HEK293T (cell line): ENCODE measurements around the gene DNAH8.
A peak's percentile ranks its signal among the peaks of the same experiment; 100 is the strongest.
"Not testable (repeated sequence)": the region's sequence is repeated elsewhere in the genome, so short reads cannot be mapped to it uniquely, and the experiment has no call there.

Experiments
- CTCF ChIA-PET: fragments of 350-600 bp; formaldehyde crosslinking; extraction: SDS; loops from one replicate; lab custom pipeline; 2021; ENCODE audit warnings: antibody characterized with exemption, inconsistent platforms; lab: Yijun Ruan, JAX
- POLR2A ChIA-PET: fragments of 350-600 bp; formaldehyde crosslinking; extraction: SDS; loops from one replicate; lab custom pipeline; 2020; ENCODE audit warnings: antibody characterized with exemption, inconsistent platforms; lab: Yijun Ruan, JAX
- DNase-seq: peaks from one replicate; pipeline ENCODE4 v3.0.0; 2012; ENCODE audit warnings: mixed read lengths; ENCODE audit errors: extremely low spot score
- ARNT ChIP-seq: fragments of 450-650 bp; IDR thresholded peaks from 2 replicates; pipeline ENCODE4 v1.6.1; 2017; ENCODE audit warnings: mild to moderate bottlenecking
- BHLHE40 ChIP-seq: fragments of 450-650 bp; IDR thresholded peaks from 2 replicates; pipeline ENCODE4 v1.6.1; 2016; ENCODE audit warnings: mild to moderate bottlenecking, moderate library complexity, borderline replicate concordance
- CTBP1 ChIP-seq: fragments of 450-650 bp; IDR thresholded peaks from 2 replicates; pipeline ENCODE4 v1.6.1; 2016; ENCODE audit warnings: borderline replicate concordance
- ELF4 ChIP-seq: fragments of 450-650 bp; IDR thresholded peaks from 2 replicates; pipeline ENCODE4 v1.6.1; 2017; ENCODE audit warnings: antibody characterized with exemption
- FOXA1 ChIP-seq: fragments of 450-650 bp; IDR thresholded peaks from 2 replicates; pipeline ENCODE4 v1.6.1; 2016; ENCODE audit warnings: mild to moderate bottlenecking
- FOXK2 ChIP-seq: fragments of 450-650 bp; IDR thresholded peaks from 2 replicates; pipeline ENCODE4 v1.6.1; 2016; ENCODE audit warnings: mild to moderate bottlenecking
- FOXM1 ChIP-seq: fragments of 450-650 bp; IDR thresholded peaks from 2 replicates; pipeline ENCODE4 v1.6.1; 2017; ENCODE audit warnings: mild to moderate bottlenecking, borderline replicate concordance
- HDGF ChIP-seq: fragments of 450-650 bp; IDR thresholded peaks from 2 replicates; pipeline ENCODE4 v1.6.1; 2017; ENCODE audit warnings: antibody characterized with exemption, borderline replicate concordance
- L3MBTL2 ChIP-seq: fragments of 450-650 bp; conservative IDR thresholded peaks from 2 replicates; pipeline ENCODE4 v1.6.1; 2016; ENCODE audit warnings: mild to moderate bottlenecking
- LEF1 ChIP-seq: fragments of 450-650 bp; IDR thresholded peaks from 2 replicates; pipeline ENCODE4 v1.6.1; 2017; ENCODE audit warnings: mild to moderate bottlenecking, borderline replicate concordance
- NFRKB ChIP-seq: fragments of 450-650 bp; IDR thresholded peaks from 2 replicates; pipeline ENCODE4 v1.6.1; 2016; ENCODE audit warnings: mild to moderate bottlenecking, moderate library complexity
- PKNOX1 ChIP-seq: fragments of 450-650 bp; IDR thresholded peaks from 2 replicates; pipeline ENCODE4 v1.6.1; 2016
- SP1 ChIP-seq: fragments of 450-650 bp; IDR thresholded peaks from 2 replicates; pipeline ENCODE4 v1.6.1; 2017
- SUZ12 ChIP-seq: fragments of 450-650 bp; IDR thresholded peaks from 2 replicates; pipeline ENCODE4 v1.6.1; 2016; ENCODE audit warnings: mild to moderate bottlenecking
- TARDBP ChIP-seq: fragments of 450-650 bp; IDR thresholded peaks from 2 replicates; pipeline ENCODE4 v1.6.1; 2016
- ZNF384 ChIP-seq: fragments of 450-650 bp; IDR thresholded peaks from 2 replicates; pipeline ENCODE4 v1.6.1; 2016

Gene DNAH8

GRCh38 chr6:38909015-38909730, 194.1 kb downstream of the DNAH8 start:
- DNase-seq: peak; percentile 12
- ChIA-PET CTCF (interaction anchor here (0.5 to 1.1 kb wide), 2 partner anchors 37 to 193 kb away, joined by 3 read pairs; no protein-coding TSS in a partner anchor), POLR2A (interaction anchor here (1.1 kb wide), 1 partner anchor 10 kb away, joined by 3 read pairs; no protein-coding TSS in a partner anchor)
- no peak for TF ChIP-seq FOXA1
- no peak for TF ChIP-seq ARNT
- no peak for TF ChIP-seq LEF1
- TF ChIP-seq L3MBTL2: no peak
- TF ChIP-seq PKNOX1: peak; percentile 49; the same call in 1 of the 2 replicates

- ChIA-PET CTCF (interaction anchor here (1.1 kb wide), 1 partner anchor 38 kb away, joined by 3 read pairs; no protein-coding TSS in a partner anchor), POLR2A (no interaction called here)
- TF ChIP-seq TARDBP: no peak
- no peak for TF ChIP-seq NFRKB
- TF ChIP-seq ARNT: no peak
- no peak for TF ChIP-seq CTBP1
- no peak for TF ChIP-seq SUZ12
- TF ChIP-seq L3MBTL2: no peak
- TF ChIP-seq BHLHE40: no peak
- no peak for TF ChIP-seq PKNOX1
- TF ChIP-seq ZNF384: no peak
- no peak for TF ChIP-seq FOXM1
- TF ChIP-seq ELF4: no peak
- TF ChIP-seq FOXA1: no peak
- no peak for TF ChIP-seq SP1
- TF ChIP-seq LEF1: no peak
- no peak for TF ChIP-seq FOXK2
- no peak for DNase-seq
Observed at GRCh38 chr6:38910207-38910606, 195.1 kb downstream of the DNAH8 start.

GRCh38 chr6:38912378-38912777, 197.3 kb downstream of the DNAH8 start:
- POLR2A ChIA-PET: no interaction called here
- TF ChIP-seq CTBP1: no peak
- no peak for TF ChIP-seq PKNOX1
- TF ChIP-seq ARNT: no peak
- TF ChIP-seq FOXM1: no peak
- no peak for TF ChIP-seq HDGF
- TF ChIP-seq LEF1: no peak
- TF ChIP-seq SUZ12: no peak
- no peak for TF ChIP-seq ELF4
- TF ChIP-seq L3MBTL2: no peak
- no peak for TF ChIP-seq FOXK2
- no peak for TF ChIP-seq TARDBP
- TF ChIP-seq SP1: no peak
- no peak for TF ChIP-seq BHLHE40
- TF ChIP-seq ZNF384: no peak
- DNase-seq: no peak
- CTCF ChIA-PET: no interaction called here

- DNase-seq: no peak
- no peak for TF ChIP-seq SUZ12
- TF ChIP-seq LEF1: no peak
- TF ChIP-seq SP1: no peak
- no peak for TF ChIP-seq NFRKB
- TF ChIP-seq CTBP1: no peak
- no peak for TF ChIP-seq HDGF
- no peak for TF ChIP-seq BHLHE40
- TF ChIP-seq FOXK2: no peak
- no peak for TF ChIP-seq ELF4
- TF ChIP-seq ZNF384: no peak
- TF ChIP-seq PKNOX1: no peak
- TF ChIP-seq TARDBP: no peak
- TF ChIP-seq L3MBTL2: no peak
- no peak for TF ChIP-seq ARNT
- no peak for TF ChIP-seq FOXA1
- TF ChIP-seq FOXM1: no peak
- POLR2A ChIA-PET: no interaction called here
- CTCF ChIA-PET: no interaction called here
Observed at GRCh38 chr6:38915205-38915925, 200.3 kb downstream of the DNAH8 start.

- POLR2A ChIA-PET, DNase-seq, CTCF ChIA-PET: not testable (repeated sequence)
Observed at GRCh38 chr6:38921540-38921939, 206.4 kb downstream of the DNAH8 start.
